ENCODE results near the gene TUBB8B. TPM values are rescaled to one million over a fixed set of nuclear protein-coding genes. Genes with fewer than 3 reads are reported as not detected.
"Not testable (repeated sequence)": the region's sequence is repeated elsewhere in the genome, so short reads cannot be mapped to it uniquely, and the experiment has no call there.

Gene TUBB8B
- total RNA-seq, 1 experiment from 2014 or later = 1.0 TPM

GRCh38 chr18:13177-13576, 36.2 kb downstream of the TUBB8B start:
- not testable (repeated sequence) for H3K36me3 Mint-ChIP-seq (ENCODE audit: insufficient read depth in 1 of 3, low read depth in 3 of 3); H3K9me3 ChIP-seq (ENCODE audit: control insufficient read depth, low read depth, low read length); H3K27me3 Mint-ChIP-seq (ENCODE audit: low read depth); H3K9me3 Mint-ChIP-seq; H2BK15ac ChIP-seq (ENCODE audit: low read depth, low read length); H3K27ac ChIP-seq (ENCODE audit: insufficient read length, low read depth, low read length); H3K18ac ChIP-seq (ENCODE audit: insufficient read length, low read depth, low read length); H2BK20ac ChIP-seq (ENCODE audit: low read depth, low read length, poor library complexity, severe bottlenecking); H3K79me1 ChIP-seq (ENCODE audit: insufficient read depth, low read depth, low read length, poor library complexity, severe bottlenecking); H3K4me2 ChIP-seq (ENCODE audit: insufficient read depth, insufficient read length, low read length); H3K4ac ChIP-seq (ENCODE audit: low read depth, low read length); H3K79me2 ChIP-seq (ENCODE audit: insufficient read depth, low read length); H2BK12ac ChIP-seq (ENCODE audit: insufficient read length, low read depth, low read length); DNase-seq; H4K91ac ChIP-seq (ENCODE audit: insufficient read length, low read depth, low read length); H3K4me3 Mint-ChIP-seq; H2BK5ac ChIP-seq (ENCODE audit: insufficient read length, low read length); H4K20me1 ChIP-seq (ENCODE audit: control insufficient read depth, insufficient read depth, insufficient read length); H3K4me1 Mint-ChIP-seq; H2AK5ac ChIP-seq (ENCODE audit: insufficient read length, low read length); H3K27ac Mint-ChIP-seq; H3K23ac ChIP-seq (ENCODE audit: insufficient read length, low read depth, low read length); H3K27me3 ChIP-seq (ENCODE audit: insufficient read depth, low read length); H3K4me1 ChIP-seq (ENCODE audit: insufficient read depth, low read length); H2AFZ ChIP-seq (ENCODE audit: low read length); H4K5ac ChIP-seq (ENCODE audit: insufficient read length, low read depth, low read length); H3T11ph ChIP-seq (ENCODE audit: low read length); H3K56ac ChIP-seq (ENCODE audit: insufficient read length, low read depth, low read length); H3K9ac ChIP-seq (ENCODE audit: extremely low read depth, insufficient read length, low read length); H3K14ac ChIP-seq (ENCODE audit: insufficient read depth, low read length); H4K8ac ChIP-seq (replicated peaks; ENCODE audit: insufficient read length, low read depth, low read length); H2BK120ac ChIP-seq (ENCODE audit: low read depth, low read length, poor library complexity, severe bottlenecking); H3K23me2 ChIP-seq (ENCODE audit: insufficient read length, low read depth, low read length, poor library complexity, severe bottlenecking)
- WGBS (ENCODE audit: extremely low coverage, insufficient read length, low lambda C conversion rate) = no CpG with 5 or more reads among the region's 6 CpGs

DNA sequence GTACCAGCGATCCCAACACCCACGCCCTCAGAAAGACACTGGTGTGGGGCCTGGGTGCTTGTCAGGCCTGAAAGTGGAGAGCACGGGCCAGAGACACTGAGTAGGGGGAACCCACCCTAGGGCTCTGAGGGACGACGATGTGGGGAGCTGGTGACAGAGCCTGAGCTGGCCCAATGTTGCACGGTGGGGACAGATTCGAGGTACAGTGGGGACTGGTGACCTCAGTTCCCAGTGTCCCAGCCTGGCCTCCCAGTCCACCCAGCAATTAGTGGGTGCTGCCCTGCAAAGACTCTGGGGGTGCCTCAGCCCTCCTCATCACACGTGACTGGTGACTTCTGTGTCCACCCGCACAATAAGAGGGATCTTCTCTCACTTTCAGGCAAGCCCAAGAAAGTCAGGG, 36.6 kb downstream of the TUBB8B start:
- H4K20me1 ChIP-seq (ENCODE audit: control insufficient read depth, insufficient read depth, insufficient read length); H3K79me2 ChIP-seq (ENCODE audit: insufficient read depth, low read length); H2BK5ac ChIP-seq (ENCODE audit: insufficient read length, low read length); H3K4me3 Mint-ChIP-seq; H3K4me1 Mint-ChIP-seq; H2BK120ac ChIP-seq (ENCODE audit: low read depth, low read length, poor library complexity, severe bottlenecking); H3K36me3 Mint-ChIP-seq (ENCODE audit: insufficient read depth in 1 of 3, low read depth in 3 of 3); H3K14ac ChIP-seq (ENCODE audit: insufficient read depth, low read length); H3K4ac ChIP-seq (ENCODE audit: low read depth, low read length); H2BK12ac ChIP-seq (ENCODE audit: insufficient read length, low read depth, low read length); H3T11ph ChIP-seq (ENCODE audit: low read length); H2AFZ ChIP-seq (ENCODE audit: low read length); H3K27ac Mint-ChIP-seq; H3K79me1 ChIP-seq (ENCODE audit: insufficient read depth, low read depth, low read length, poor library complexity, severe bottlenecking); H3K9me3 Mint-ChIP-seq; H4K5ac ChIP-seq (ENCODE audit: insufficient read length, low read depth, low read length); H4K8ac ChIP-seq (replicated peaks; ENCODE audit: insufficient read length, low read depth, low read length); H3K9me3 ChIP-seq (ENCODE audit: control insufficient read depth, low read depth, low read length); H3K4me2 ChIP-seq (ENCODE audit: insufficient read depth, insufficient read length, low read length); H3K18ac ChIP-seq (ENCODE audit: insufficient read length, low read depth, low read length); H2BK20ac ChIP-seq (ENCODE audit: low read depth, low read length, poor library complexity, severe bottlenecking); DNase-seq; H3K27me3 Mint-ChIP-seq (ENCODE audit: low read depth); H4K91ac ChIP-seq (ENCODE audit: insufficient read length, low read depth, low read length); H2AK5ac ChIP-seq (ENCODE audit: insufficient read length, low read length); H3K23me2 ChIP-seq (ENCODE audit: insufficient read length, low read depth, low read length, poor library complexity, severe bottlenecking); H3K9ac ChIP-seq (ENCODE audit: extremely low read depth, insufficient read length, low read length); H3K27me3 ChIP-seq (ENCODE audit: insufficient read depth, low read length); H3K4me1 ChIP-seq (ENCODE audit: insufficient read depth, low read length); H3K27ac ChIP-seq (ENCODE audit: insufficient read length, low read depth, low read length); H3K56ac ChIP-seq (ENCODE audit: insufficient read length, low read depth, low read length); H2BK15ac ChIP-seq (ENCODE audit: low read depth, low read length); H3K23ac ChIP-seq (ENCODE audit: insufficient read length, low read depth, low read length): not testable (repeated sequence)
- no CpG with 5 or more reads among the region's 9 CpGs for WGBS (ENCODE audit: extremely low coverage, insufficient read length, low lambda C conversion rate)

Data from H9 (cell line).